ENCODE measurements around the gene IQSEC1. TPM values are rescaled to one million over a fixed set of nuclear protein-coding genes. Genes with fewer than 3 reads are reported as not detected.

IQSEC1 gene
- total and polyA plus RNA-seq, 2 donors (not counting 1 experiment from before 2014, with no cell fraction given) = 96.7 to 222 TPM

DNA sequence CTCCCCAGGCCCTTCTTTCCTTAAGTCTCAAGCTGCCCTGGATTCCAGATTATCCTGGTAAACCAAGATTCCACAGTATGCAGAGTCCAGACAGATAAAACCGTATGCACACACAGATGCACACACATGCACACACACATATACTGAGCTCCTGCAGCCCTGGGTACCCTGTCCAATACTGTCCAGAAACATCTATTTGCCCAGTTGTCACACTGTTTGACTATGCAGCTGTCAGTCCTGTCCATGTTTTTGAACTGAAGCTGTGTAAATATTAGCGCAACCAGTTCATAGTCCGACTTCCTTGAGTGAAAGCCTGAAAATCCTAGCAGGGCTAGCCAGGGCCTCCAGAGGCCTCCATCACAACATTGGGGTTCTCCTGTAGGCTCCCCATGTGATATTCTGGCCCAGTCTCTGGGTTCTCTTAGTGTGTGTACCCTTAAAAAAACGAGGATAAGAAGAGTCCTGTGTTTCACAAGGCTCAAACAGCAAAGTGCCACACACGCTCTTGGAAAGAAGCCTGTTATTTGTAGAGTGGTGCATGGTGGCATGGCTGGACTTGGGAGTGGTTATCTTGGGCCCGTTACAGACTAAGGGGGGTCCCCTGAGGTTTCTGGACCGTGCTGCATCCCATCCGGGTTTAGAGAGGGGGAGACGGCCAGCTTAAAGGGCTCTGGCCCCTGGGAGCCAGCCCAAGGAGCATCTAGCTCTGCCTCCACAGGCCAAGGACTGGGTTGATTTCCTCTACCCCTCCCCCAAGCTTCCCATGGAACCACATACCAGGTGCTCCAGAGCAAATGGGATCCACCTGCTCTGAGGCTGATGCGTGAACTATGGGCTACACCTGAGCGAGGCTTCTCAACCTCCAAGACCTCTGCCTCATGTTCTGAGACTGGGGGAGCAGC lies 108.3 kb downstream of the IQSEC1 start:
- H3K36me3 ChIP-seq (replicated peaks in 1 of 2; ENCODE audit: control extremely low read depth in 1 of 2, control insufficient read depth in 1 of 2, extremely low read depth in 1 of 2, insufficient read depth in 2 of 2, low read length in 1 of 2) = peaks cover 0 to 51% of the 10 kb centered on the region in 2 experiments
- 81% methylated on average over 9 of the region's 11 CpGs for WGBS (ENCODE audit: insufficient coverage)
- ChIA-PET POLR2A (no interaction called here), CTCF (interaction anchor here (1.3 to 2.8 kb wide), 5 partner anchors 10 to 487 kb away, joined by 4 to 13 read pairs (median 6); no protein-coding TSS in a partner anchor)
- DNase-seq (no peak), ATAC-seq (ENCODE audit: low read depth) (no peak)
- no peak overlapping the region for H2AFZ ChIP-seq (ENCODE audit: insufficient read depth, low read depth, low read length, poor library complexity, severe bottlenecking)
- H3K27ac ChIP-seq (ENCODE audit: low read length in 2 of 2) = no peak overlapping the region
- H4K20me1 ChIP-seq (ENCODE audit: control insufficient read depth, insufficient read depth, low read length, poor library complexity, severe bottlenecking) = peaks cover 97% of the 10 kb centered on the region
- peak overlapping the region; percentile 32 for H3K4me2 ChIP-seq (replicated peaks; ENCODE audit: low read depth, low read length, poor library complexity, severe bottlenecking)
- Mint-ChIP-seq H3K4me1 (peaks cover 89% of the 10 kb centered on the region), H3K27me3 (no peaks in the 10 kb centered on the region), H3K9me3 (ENCODE audit: insufficient read depth) (no peaks in the 10 kb centered on the region), H3K4me3 (peak overlapping the region; percentile 86), H3K27ac (no peak overlapping the region)
- H3K27me3 ChIP-seq (replicated peaks in 1 of 4; ENCODE audit: control extremely low read depth in 1 of 4, control insufficient read depth in 3 of 4, insufficient read depth in 4 of 4, low read length in 3 of 4) = no peaks in the 10 kb centered on the region
- TF ChIP-seq EZH2 (IDR thresholded peaks at IDR 0.05; ENCODE audit: borderline replicate concordance, insufficient read depth, low read depth, low read length, poor library complexity, severe bottlenecking) = no peak
- TF ChIP-seq, protein P1, sequence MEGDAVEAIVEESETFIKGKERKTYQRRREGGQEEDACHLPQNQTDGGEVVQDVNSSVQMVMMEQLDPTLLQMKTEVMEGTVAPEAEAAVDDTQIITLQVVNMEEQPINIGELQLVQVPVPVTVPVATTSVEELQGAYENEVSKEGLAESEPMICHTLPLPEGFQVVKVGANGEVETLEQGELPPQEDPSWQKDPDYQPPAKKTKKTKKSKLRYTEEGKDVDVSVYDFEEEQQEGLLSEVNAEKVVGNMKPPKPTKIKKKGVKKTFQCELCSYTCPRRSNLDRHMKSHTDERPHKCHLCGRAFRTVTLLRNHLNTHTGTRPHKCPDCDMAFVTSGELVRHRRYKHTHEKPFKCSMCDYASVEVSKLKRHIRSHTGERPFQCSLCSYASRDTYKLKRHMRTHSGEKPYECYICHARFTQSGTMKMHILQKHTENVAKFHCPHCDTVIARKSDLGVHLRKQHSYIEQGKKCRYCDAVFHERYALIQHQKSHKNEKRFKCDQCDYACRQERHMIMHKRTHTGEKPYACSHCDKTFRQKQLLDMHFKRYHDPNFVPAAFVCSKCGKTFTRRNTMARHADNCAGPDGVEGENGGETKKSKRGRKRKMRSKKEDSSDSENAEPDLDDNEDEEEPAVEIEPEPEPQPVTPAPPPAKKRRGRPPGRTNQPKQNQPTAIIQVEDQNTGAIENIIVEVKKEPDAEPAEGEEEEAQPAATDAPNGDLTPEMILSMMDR (IDR thresholded peaks at IDR 0.05) = no peak
- peaks cover 82 to 88% of the 10 kb centered on the region in 2 donors for H3K4me1 ChIP-seq (ENCODE audit: control insufficient read depth in 2 of 2, insufficient read depth in 2 of 2, low read length in 2 of 2)
- intact Hi-C loops (cut with micrococcal nuclease) = loop anchor here (5.0 kb wide), 1 partner anchor 153 kb away; no protein-coding TSS in a partner anchor
- no peak overlapping the region for H3K9ac ChIP-seq (ENCODE audit: low read length)
- H3K79me2 ChIP-seq (ENCODE audit: control insufficient read depth, insufficient read depth, low read length) = peaks cover 97% of the 10 kb centered on the region
- no peak overlapping the region for H3K4me3 ChIP-seq (ENCODE audit: control extremely low read depth in 1 of 5, extremely low read depth in 1 of 5, insufficient read depth in 1 of 5, low read depth in 2 of 5, low read length in 4 of 5)
- H3K9me3 ChIP-seq (ENCODE audit: control extremely low read depth in 1 of 3, control insufficient read depth in 2 of 3, insufficient read depth in 1 of 3, low read length in 2 of 3) = no peaks in the 10 kb centered on the region
